ENCODE measurements around the gene TMEM154. TPM values are rescaled to one million over a fixed set of nuclear protein-coding genes. Genes with fewer than 3 reads are reported as not detected.
"Not testable (repeated sequence)": the region's sequence is repeated elsewhere in the genome, so short reads cannot be mapped to it uniquely, and the experiment has no call there.

The TMEM154 gene
- total and polyA plus RNA-seq, 4 donors = under 0.01 to 5.4 (median 2.6) TPM

GRCh38 chr4:152664067-152664378 is 15.8 kb downstream of the TMEM154 start:
- H3K27me3 ChIP-seq (ENCODE audit: control insufficient read depth in 1 of 2, insufficient read depth in 2 of 2, low read length in 1 of 2); intact Hi-C loops (cut with DNase I); H3K4me1 ChIP-seq (ENCODE audit: control insufficient read depth in 1 of 2, insufficient read depth in 2 of 2, low read length in 2 of 2); H3K27ac ChIP-seq (ENCODE audit: low read depth in 1 of 2, low read length in 2 of 2); DNase-seq; ATAC-seq (ENCODE audit: low FRiP score); H3K9me3 ChIP-seq (ENCODE audit: control insufficient read depth, low read length); H3K36me3 ChIP-seq (ENCODE audit: control insufficient read depth in 1 of 2, insufficient read depth in 2 of 2, low read length in 1 of 2); H3K4me3 ChIP-seq (ENCODE audit: low read length in 2 of 2): not testable (repeated sequence)
- WGBS, 2 donors = 66 to 87% methylated on average over 5 of the region's 5 CpGs

GRCh38 chr4:152663203-152664066 is 16.4 kb downstream of the TMEM154 start:
- 71 to 79% methylated on average over 6 of the region's 6 CpGs for WGBS, 2 donors

GRCh38 chr4:152661649-152662048 is 18.1 kb downstream of the TMEM154 start:
- no peaks in the 10 kb centered on the region for H3K4me1 ChIP-seq (ENCODE audit: control insufficient read depth in 1 of 2, insufficient read depth in 2 of 2, low read length in 2 of 2)
- DNase-seq = no peak
- no peaks in the 10 kb centered on the region for H3K36me3 ChIP-seq (ENCODE audit: control insufficient read depth in 1 of 2, insufficient read depth in 2 of 2, low read length in 1 of 2)
- peaks cover 3% of the 10 kb centered on the region for H3K9me3 ChIP-seq (ENCODE audit: control insufficient read depth, low read length)
- ATAC-seq (ENCODE audit: low FRiP score) = no peak
- no peak overlapping the region for H3K4me3 ChIP-seq (ENCODE audit: low read length in 2 of 2)
- H3K27ac ChIP-seq (ENCODE audit: low read depth in 1 of 2, low read length in 2 of 2) = no peak overlapping the region
- H3K27me3 ChIP-seq (ENCODE audit: control insufficient read depth in 1 of 2, insufficient read depth in 2 of 2, low read length in 1 of 2) = no peaks in the 10 kb centered on the region
- 67 to 70% methylated on average over 2 of the region's 2 CpGs for WGBS, 2 donors
- intact Hi-C loops (cut with DNase I) = no loop called here

More at GRCh38 chr4:152663203-152664066, 16.4 kb downstream of the TMEM154 start:
- Histone ChIP-seq H3K36me3 (ENCODE audit: control insufficient read depth in 1 of 2, insufficient read depth in 2 of 2, low read length in 1 of 2) (no peaks in the 10 kb centered on the region), H3K4me1 (ENCODE audit: control insufficient read depth in 1 of 2, insufficient read depth in 2 of 2, low read length in 2 of 2) (no peaks in the 10 kb centered on the region), H3K4me3 (ENCODE audit: low read length in 2 of 2) (no peak overlapping the region), H3K9me3 (ENCODE audit: control insufficient read depth, low read length) (peaks cover 1% of the 10 kb centered on the region), H3K27ac (ENCODE audit: low read depth in 1 of 2, low read length in 2 of 2) (no peak overlapping the region), H3K27me3 (ENCODE audit: control insufficient read depth in 1 of 2, insufficient read depth in 2 of 2, low read length in 1 of 2) (no peaks in the 10 kb centered on the region)
- intact Hi-C loops (cut with DNase I) = no loop called here
- no peak for ATAC-seq (ENCODE audit: low FRiP score)
- no peak for DNase-seq

GRCh38 chr4:152660526-152660925 is 19.3 kb downstream of the TMEM154 start:
- no peak for ATAC-seq (ENCODE audit: low FRiP score)
- Histone ChIP-seq H3K27me3 (ENCODE audit: control insufficient read depth in 1 of 2, insufficient read depth in 2 of 2, low read length in 1 of 2) (no peaks in the 10 kb centered on the region), H3K9me3 (ENCODE audit: control insufficient read depth, low read length) (peaks cover 3% of the 10 kb centered on the region), H3K36me3 (ENCODE audit: control insufficient read depth in 1 of 2, insufficient read depth in 2 of 2, low read length in 1 of 2) (no peaks in the 10 kb centered on the region), H3K4me3 (ENCODE audit: low read length in 2 of 2) (no peak overlapping the region), H3K4me1 (ENCODE audit: control insufficient read depth in 1 of 2, insufficient read depth in 2 of 2, low read length in 2 of 2) (no peaks in the 10 kb centered on the region), H3K27ac (ENCODE audit: low read depth in 1 of 2, low read length in 2 of 2) (no peak overlapping the region)
- intact Hi-C loops (cut with DNase I) = no loop called here
- WGBS, 2 donors = 51 to 61% methylated on average over 5 of the region's 5 CpGs
- no peak for DNase-seq

- intact Hi-C loops (cut with DNase I) = no loop called here
- Histone ChIP-seq H3K27me3 (ENCODE audit: control insufficient read depth in 1 of 2, insufficient read depth in 2 of 2, low read length in 1 of 2) (no peaks in the 10 kb centered on the region), H3K9me3 (ENCODE audit: control insufficient read depth, low read length) (peaks cover 3% of the 10 kb centered on the region), H3K36me3 (ENCODE audit: control insufficient read depth in 1 of 2, insufficient read depth in 2 of 2, low read length in 1 of 2) (no peaks in the 10 kb centered on the region), H3K4me3 (ENCODE audit: low read length in 2 of 2) (no peak overlapping the region), H3K27ac (ENCODE audit: low read depth in 1 of 2, low read length in 2 of 2) (no peak overlapping the region), H3K4me1 (ENCODE audit: control insufficient read depth in 1 of 2, insufficient read depth in 2 of 2, low read length in 2 of 2) (no peaks in the 10 kb centered on the region)
- no peak for ATAC-seq (ENCODE audit: low FRiP score)
- no peak for DNase-seq
- 70 to 86% methylated on average over 4 of the region's 4 CpGs for WGBS, 2 donors
These were observed 20.0 kb downstream of the TMEM154 start for GRCh38 chr4:152659806-152660205.

GRCh38 chr4:152657657-152658056 is 22.1 kb downstream of the TMEM154 start:
- no peak for DNase-seq
- no peaks in the 10 kb centered on the region for H3K4me1 ChIP-seq (ENCODE audit: control insufficient read depth in 1 of 2, insufficient read depth in 2 of 2, low read length in 2 of 2)
- H3K27ac ChIP-seq (ENCODE audit: low read depth in 1 of 2, low read length in 2 of 2) = no peak overlapping the region
- intact Hi-C loops (cut with DNase I) = no loop called here
- no peaks in the 10 kb centered on the region for H3K27me3 ChIP-seq (ENCODE audit: control insufficient read depth in 1 of 2, insufficient read depth in 2 of 2, low read length in 1 of 2)
- H3K9me3 ChIP-seq (ENCODE audit: control insufficient read depth, low read length) = peaks cover 3% of the 10 kb centered on the region
- H3K36me3 ChIP-seq (ENCODE audit: control insufficient read depth in 1 of 2, insufficient read depth in 2 of 2, low read length in 1 of 2) = no peaks in the 10 kb centered on the region
- no peak overlapping the region for H3K4me3 ChIP-seq (ENCODE audit: low read length in 2 of 2)
- WGBS, 2 donors = 81 to 87% methylated on average over 2 of the region's 2 CpGs
- ATAC-seq (ENCODE audit: low FRiP score) = no peak

GRCh38 chr4:152655272-152656129 is 24.3 kb downstream of the TMEM154 start:
- Histone ChIP-seq H3K4me3 (ENCODE audit: low read length in 2 of 2) (no peak overlapping the region), H3K27ac (ENCODE audit: low read depth in 1 of 2, low read length in 2 of 2) (no peak overlapping the region), H3K27me3 (ENCODE audit: control insufficient read depth in 1 of 2, insufficient read depth in 2 of 2, low read length in 1 of 2) (no peaks in the 10 kb centered on the region), H3K4me1 (ENCODE audit: control insufficient read depth in 1 of 2, insufficient read depth in 2 of 2, low read length in 2 of 2) (no peaks in the 10 kb centered on the region), H3K36me3 (ENCODE audit: control insufficient read depth in 1 of 2, insufficient read depth in 2 of 2, low read length in 1 of 2) (no peaks in the 10 kb centered on the region), H3K9me3 (ENCODE audit: control insufficient read depth, low read length) (peaks cover 3% of the 10 kb centered on the region)
- WGBS, 2 donors = 70 to 74% methylated on average over 7 of the region's 7 CpGs
- intact Hi-C loops (cut with DNase I) = no loop called here
- ATAC-seq (ENCODE audit: low FRiP score) (no peak), DNase-seq (no peak)

GRCh38 chr4:152652102-152652501 is 27.7 kb downstream of the TMEM154 start:
- whole genome bisulfite sequencing, 2 donors = 99 to 100% methylated on average over 1 of the region's 1 CpG

More at GRCh38 chr4:152652102-152652501, 27.7 kb downstream of the TMEM154 start:
- DNase-seq (no peak), ATAC-seq (ENCODE audit: low FRiP score) (no peak)
- Histone ChIP-seq H3K27ac (ENCODE audit: low read depth in 1 of 2, low read length in 2 of 2) (no peak overlapping the region), H3K4me3 (ENCODE audit: low read length in 2 of 2) (no peak overlapping the region), H3K36me3 (ENCODE audit: control insufficient read depth in 1 of 2, insufficient read depth in 2 of 2, low read length in 1 of 2) (no peaks in the 10 kb centered on the region), H3K27me3 (ENCODE audit: control insufficient read depth in 1 of 2, insufficient read depth in 2 of 2, low read length in 1 of 2) (no peaks in the 10 kb centered on the region), H3K9me3 (ENCODE audit: control insufficient read depth, low read length) (peaks cover 2% of the 10 kb centered on the region), H3K4me1 (ENCODE audit: control insufficient read depth in 1 of 2, insufficient read depth in 2 of 2, low read length in 2 of 2) (no peaks in the 10 kb centered on the region)
- intact Hi-C loops (cut with DNase I) = no loop called here
